ENCODE data around the gene ZNF664. TPM values are rescaled to one million over a fixed set of nuclear protein-coding genes. Genes with fewer than 3 reads are reported as not detected.

Gene ZNF664
- 54.7 TPM for polyA plus RNA-seq (2013, experiment 1 of 2)
- 55.2 TPM for polyA plus RNA-seq (2013, experiment 2 of 2)

DNA sequence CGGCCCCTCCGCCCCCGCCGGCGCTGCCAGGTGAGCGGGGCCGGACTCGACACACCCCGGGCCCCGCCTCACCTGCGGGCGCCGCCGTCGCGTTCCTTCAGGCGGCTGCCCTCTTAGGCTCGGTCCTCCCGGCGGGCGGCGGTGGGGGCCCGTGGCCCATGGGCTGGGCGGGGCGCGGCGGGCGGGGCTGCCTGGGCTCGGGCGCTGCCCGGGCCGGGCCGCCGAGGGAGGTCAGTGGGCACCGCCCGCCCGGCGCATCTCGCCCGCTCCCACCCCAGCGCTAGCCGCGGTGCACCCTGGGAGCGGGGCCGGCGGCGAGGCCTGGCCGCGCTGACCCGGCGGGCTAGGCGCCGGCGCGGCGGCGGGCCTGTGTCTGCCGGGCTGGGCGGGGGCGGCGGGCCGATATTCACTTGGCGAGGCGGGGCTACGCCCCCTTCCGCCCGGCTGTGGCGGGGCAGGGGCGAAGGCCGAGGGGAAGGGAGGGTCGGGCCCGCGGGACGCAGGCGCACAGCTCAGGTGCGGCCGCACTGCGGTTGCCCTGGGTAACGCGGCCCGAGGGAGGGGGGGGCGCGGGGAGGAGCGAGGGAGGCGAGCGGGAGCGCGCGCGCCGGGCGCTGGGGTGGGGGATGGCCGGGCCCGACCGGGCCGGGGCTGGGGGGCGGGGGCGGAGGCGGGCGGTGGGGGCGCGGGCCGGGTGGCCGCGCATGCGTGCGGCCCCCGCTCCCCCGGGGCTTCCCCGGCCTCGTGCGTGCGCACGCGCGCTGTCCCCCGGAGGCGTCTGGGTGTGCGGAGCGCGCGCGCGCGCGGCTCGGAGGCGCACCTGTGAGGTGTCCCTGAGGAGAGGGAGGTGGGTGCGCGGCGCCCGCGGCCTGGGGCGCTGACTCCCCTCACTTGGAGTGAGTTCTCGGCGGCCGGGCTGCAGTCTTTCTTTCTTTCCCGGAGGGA, at the start of gene ZNF664, which contains the start of gene CCDC92:
Gene ZNF664, plus strand, starts transcription at position 759 of the 945 bp plus-strand sequence. CDS start 38,930 bp downstream, outside the sequence.
Gene CCDC92, minus strand, starts transcription at position 375 of the 945 bp plus-strand sequence. CDS start 28,526 bp downstream, outside the sequence.
- Histone ChIP-seq H2BK12ac (ENCODE audit: low read length in 2 of 2) (peak within 1 kb of the TSS in 1 of 2 experiments; percentile 78), H2AFZ (ENCODE audit: low read depth, low read length) (peak within 1 kb of the TSS; percentile 89), H2AK5ac (ENCODE audit: low read length, severe bottlenecking) (no peak within 1 kb of the TSS), H3K4ac (ENCODE audit: low read depth in 1 of 2, low read length in 2 of 2) (peak within 1 kb of the TSS; percentile 91 to 95), H4K91ac (ENCODE audit: low read length) (peak within 1 kb of the TSS; percentile 68), H3K14ac (ENCODE audit: low read length in 2 of 2) (peak within 1 kb of the TSS; percentile 60 to 100), H2BK15ac (ENCODE audit: low read depth, poor library complexity, severe bottlenecking) (peak within 1 kb of the TSS; percentile 96), H3K79me1 (replicated peaks; ENCODE audit: low read length, poor library complexity, severe bottlenecking) (peaks cover 21% of the 10 kb centered on the region), H3K4me3 (ENCODE audit: insufficient read depth in 1 of 2, low read depth in 1 of 2, low read length in 2 of 2) (peak within 1 kb of the TSS; percentile 91 to 92), H3K9ac (ENCODE audit: low read length) (peak within 1 kb of the TSS; percentile 91), H3K36me3 (ENCODE audit: control insufficient read depth in 1 of 2, insufficient read depth in 2 of 2, low read depth in 1 of 2, low read length in 2 of 2) (peaks cover 0 to 28% of the 10 kb centered on the region in 2 experiments), H4K8ac (ENCODE audit: low read length) (peak within 1 kb of the TSS; percentile 59), H3K18ac (ENCODE audit: low read depth in 1 of 2, low read length in 2 of 2) (peak within 1 kb of the TSS; percentile 75 to 84), H2BK5ac (ENCODE audit: low read depth, low read length, poor library complexity, severe bottlenecking) (peak within 1 kb of the TSS; percentile 73), H2BK120ac (ENCODE audit: low read depth, low read length) (peak within 1 kb of the TSS; percentile 87), H3K27me3 (ENCODE audit: control insufficient read depth in 1 of 2, insufficient read depth in 1 of 2, low read length in 2 of 2) (no peaks in the 10 kb centered on the region), H3K27ac (ENCODE audit: low read length, poor library complexity, severe bottlenecking) (peak within 1 kb of the TSS; percentile 9), H3K4me1 (ENCODE audit: control insufficient read depth, insufficient read depth, low read depth, low read length) (peaks cover 2% of the 10 kb centered on the region), H3K4me2 (ENCODE audit: low read length, poor library complexity, severe bottlenecking) (peak within 1 kb of the TSS; percentile 98), H3K23ac (ENCODE audit: low read length in 2 of 2) (peak within 1 kb of the TSS in 1 of 2 experiments; percentile 96), H3K9me3 (ENCODE audit: control insufficient read depth, low read length) (no peaks in the 10 kb centered on the region)
- WGBS, result 1% methylated on average over 70 of the region's 138 CpGs
- peak; percentile 92 for DNase-seq

DNA sequence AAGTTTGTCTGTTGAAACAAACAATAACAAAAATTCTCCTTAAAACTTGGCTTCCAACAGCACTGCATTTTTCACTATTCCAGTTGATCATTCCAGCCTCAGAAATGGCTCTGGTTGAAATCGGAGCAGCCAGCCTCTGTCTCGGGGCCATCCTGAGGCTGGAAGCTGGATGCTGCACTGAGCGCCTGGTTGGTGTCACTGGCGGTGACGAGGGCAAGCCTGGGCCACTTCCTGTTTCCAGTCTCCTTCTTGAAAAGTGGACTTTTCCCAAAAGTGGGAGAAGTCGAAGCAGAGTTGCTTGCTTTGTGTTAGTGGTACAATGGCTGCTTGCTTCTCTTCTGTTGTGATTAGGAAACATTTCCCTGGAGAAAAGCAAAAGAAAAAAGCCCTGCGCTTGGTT, 49.1 kb upstream of the ZNF664 start:
- H3K36me3 ChIP-seq (ENCODE audit: control insufficient read depth in 1 of 2, insufficient read depth in 2 of 2, low read depth in 1 of 2, low read length in 2 of 2), result no peaks in the 10 kb centered on the region
- H3K18ac ChIP-seq (ENCODE audit: low read depth in 1 of 2, low read length in 2 of 2), result no peak overlapping the region
- no peak overlapping the region for H2AK5ac ChIP-seq (ENCODE audit: low read length, severe bottlenecking)
- H3K27me3 ChIP-seq (ENCODE audit: control insufficient read depth in 1 of 2, insufficient read depth in 1 of 2, low read length in 2 of 2), result peaks cover 0 to 23% of the 10 kb centered on the region in 2 experiments
- no peak overlapping the region for H3K9ac ChIP-seq (ENCODE audit: low read length)
- H3K9me3 ChIP-seq (ENCODE audit: control insufficient read depth, low read length), result no peaks in the 10 kb centered on the region
- H2BK5ac ChIP-seq (ENCODE audit: low read depth, low read length, poor library complexity, severe bottlenecking), result no peak overlapping the region
- H3K4ac ChIP-seq (ENCODE audit: low read depth in 1 of 2, low read length in 2 of 2), result no peak overlapping the region
- H4K91ac ChIP-seq (ENCODE audit: low read length), result no peak overlapping the region
- no peak overlapping the region for H3K4me3 ChIP-seq (ENCODE audit: insufficient read depth in 1 of 2, low read depth in 1 of 2, low read length in 2 of 2)
- 48% methylated on average over 7 of the region's 7 CpGs for WGBS
- H2BK120ac ChIP-seq (ENCODE audit: low read depth, low read length), result no peak overlapping the region
- H2BK15ac ChIP-seq (ENCODE audit: low read depth, poor library complexity, severe bottlenecking), result no peak overlapping the region
- H3K4me1 ChIP-seq (ENCODE audit: control insufficient read depth, insufficient read depth, low read depth, low read length), result no peaks in the 10 kb centered on the region
- H4K8ac ChIP-seq (ENCODE audit: low read length), result no peak overlapping the region
- no peak overlapping the region for H2AFZ ChIP-seq (ENCODE audit: low read depth, low read length)
- H3K14ac ChIP-seq (ENCODE audit: low read length in 2 of 2), result no peak overlapping the region
- no peak overlapping the region for H3K4me2 ChIP-seq (ENCODE audit: low read length, poor library complexity, severe bottlenecking)
- no peak overlapping the region for H3K27ac ChIP-seq (ENCODE audit: low read length, poor library complexity, severe bottlenecking)
- H3K23ac ChIP-seq (ENCODE audit: low read length in 2 of 2), result no peak overlapping the region
- H2BK12ac ChIP-seq (ENCODE audit: low read length in 2 of 2), result no peak overlapping the region
- no peak for DNase-seq
- no peaks in the 10 kb centered on the region for H3K79me1 ChIP-seq (replicated peaks; ENCODE audit: low read length, poor library complexity, severe bottlenecking)

DNA sequence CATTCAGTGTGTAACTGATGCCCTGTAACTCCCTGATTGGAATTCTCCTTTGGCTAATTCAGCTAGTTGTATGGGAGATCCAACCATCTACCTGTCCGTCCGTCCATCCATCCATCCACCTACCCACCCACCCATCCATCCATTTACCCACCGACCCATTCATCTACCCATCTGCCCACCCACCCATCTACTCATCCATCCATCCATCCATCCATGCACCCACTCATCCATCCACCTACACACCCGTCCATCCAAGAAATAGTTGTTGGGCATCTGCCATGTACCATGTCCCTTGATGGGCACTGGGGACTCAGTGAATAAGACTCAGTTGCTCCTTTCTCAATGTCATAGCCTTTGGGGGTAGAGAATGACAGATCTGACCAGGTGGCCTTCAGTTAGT, 48.5 kb upstream of the ZNF664 start:
- Histone ChIP-seq H3K18ac (ENCODE audit: low read depth in 1 of 2, low read length in 2 of 2) (no peak overlapping the region), H2AFZ (ENCODE audit: low read depth, low read length) (no peak overlapping the region), H2AK5ac (ENCODE audit: low read length, severe bottlenecking) (no peak overlapping the region), H3K4me2 (ENCODE audit: low read length, poor library complexity, severe bottlenecking) (no peak overlapping the region), H3K9ac (ENCODE audit: low read length) (no peak overlapping the region), H3K27me3 (ENCODE audit: control insufficient read depth in 1 of 2, insufficient read depth in 1 of 2, low read length in 2 of 2) (peaks cover 3 to 23% of the 10 kb centered on the region in 2 experiments), H2BK120ac (ENCODE audit: low read depth, low read length) (no peak overlapping the region), H3K27ac (ENCODE audit: low read length, poor library complexity, severe bottlenecking) (no peak overlapping the region), H2BK12ac (ENCODE audit: low read length in 2 of 2) (no peak overlapping the region), H4K8ac (ENCODE audit: low read length) (no peak overlapping the region), H3K4me3 (ENCODE audit: insufficient read depth in 1 of 2, low read depth in 1 of 2, low read length in 2 of 2) (no peak overlapping the region), H3K4me1 (ENCODE audit: control insufficient read depth, insufficient read depth, low read depth, low read length) (no peaks in the 10 kb centered on the region), H2BK15ac (ENCODE audit: low read depth, poor library complexity, severe bottlenecking) (no peak overlapping the region), H2BK5ac (ENCODE audit: low read depth, low read length, poor library complexity, severe bottlenecking) (no peak overlapping the region), H3K36me3 (ENCODE audit: control insufficient read depth in 1 of 2, insufficient read depth in 2 of 2, low read depth in 1 of 2, low read length in 2 of 2) (no peaks in the 10 kb centered on the region), H3K14ac (ENCODE audit: low read length in 2 of 2) (no peak overlapping the region), H3K4ac (ENCODE audit: low read depth in 1 of 2, low read length in 2 of 2) (no peak overlapping the region), H4K91ac (ENCODE audit: low read length) (no peak overlapping the region), H3K23ac (ENCODE audit: low read length in 2 of 2) (no peak overlapping the region), H3K9me3 (ENCODE audit: control insufficient read depth, low read length) (no peaks in the 10 kb centered on the region), H3K79me1 (replicated peaks; ENCODE audit: low read length, poor library complexity, severe bottlenecking) (no peaks in the 10 kb centered on the region)
- WGBS, result 92% methylated on average over 4 of the region's 4 CpGs
- DNase-seq, result no peak

DNA sequence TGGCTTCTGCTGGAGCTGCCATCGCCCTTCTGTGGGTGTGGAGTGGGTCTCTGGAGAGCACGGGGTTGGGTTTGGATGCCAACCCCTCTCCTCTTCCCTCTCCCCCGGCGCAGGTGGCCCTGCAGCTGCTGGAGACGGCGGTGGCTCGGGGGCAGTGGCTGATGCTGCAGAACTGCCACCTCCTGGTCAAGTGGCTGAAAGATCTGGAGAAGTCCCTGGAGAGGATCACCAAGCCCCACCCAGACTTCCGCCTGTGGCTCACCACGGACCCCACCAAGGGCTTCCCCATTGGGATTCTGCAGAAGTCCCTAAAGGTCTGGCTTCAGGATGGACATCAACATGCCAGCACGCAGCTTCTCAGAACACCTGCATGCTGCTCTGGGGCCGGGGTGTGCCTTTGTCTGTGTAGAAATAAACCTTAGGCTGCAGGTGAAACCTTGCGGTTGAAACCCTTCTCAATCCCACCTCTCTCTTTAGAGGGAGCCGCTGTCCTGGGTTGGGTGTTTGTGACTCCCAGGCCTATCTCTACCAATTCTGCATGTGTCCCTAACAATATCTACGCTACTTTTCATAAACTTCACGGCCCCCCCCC, 44.6 kb upstream of the ZNF664 start:
- H3K18ac ChIP-seq (ENCODE audit: low read depth in 1 of 2, low read length in 2 of 2), result no peak overlapping the region
- no peak overlapping the region for H2BK5ac ChIP-seq (ENCODE audit: low read depth, low read length, poor library complexity, severe bottlenecking)
- no peak overlapping the region for H3K9ac ChIP-seq (ENCODE audit: low read length)
- H3K79me1 ChIP-seq (replicated peaks; ENCODE audit: low read length, poor library complexity, severe bottlenecking), result no peaks in the 10 kb centered on the region
- no peak overlapping the region for H2BK12ac ChIP-seq (ENCODE audit: low read length in 2 of 2)
- H2BK15ac ChIP-seq (ENCODE audit: low read depth, poor library complexity, severe bottlenecking), result no peak overlapping the region
- 83% methylated on average over 13 of the region's 15 CpGs for WGBS
- no peak overlapping the region for H3K27ac ChIP-seq (ENCODE audit: low read length, poor library complexity, severe bottlenecking)
- no peak overlapping the region for H4K91ac ChIP-seq (ENCODE audit: low read length)
- no peaks in the 10 kb centered on the region for H3K9me3 ChIP-seq (ENCODE audit: control insufficient read depth, low read length)
- H3K14ac ChIP-seq (ENCODE audit: low read length in 2 of 2), result no peak overlapping the region
- H3K4ac ChIP-seq (ENCODE audit: low read depth in 1 of 2, low read length in 2 of 2), result no peak overlapping the region
- no peaks in the 10 kb centered on the region for H3K4me1 ChIP-seq (ENCODE audit: control insufficient read depth, insufficient read depth, low read depth, low read length)
- no peak overlapping the region for H2BK120ac ChIP-seq (ENCODE audit: low read depth, low read length)
- H2AFZ ChIP-seq (ENCODE audit: low read depth, low read length), result no peak overlapping the region
- DNase-seq, result no peak
- H3K23ac ChIP-seq (ENCODE audit: low read length in 2 of 2), result no peak overlapping the region
- H4K8ac ChIP-seq (ENCODE audit: low read length), result no peak overlapping the region
- H3K27me3 ChIP-seq (ENCODE audit: control insufficient read depth in 1 of 2, insufficient read depth in 1 of 2, low read length in 2 of 2), result peaks cover 3 to 27% of the 10 kb centered on the region in 2 experiments
- no peak overlapping the region for H3K4me3 ChIP-seq (ENCODE audit: insufficient read depth in 1 of 2, low read depth in 1 of 2, low read length in 2 of 2)
- no peak overlapping the region for H3K4me2 ChIP-seq (ENCODE audit: low read length, poor library complexity, severe bottlenecking)
- H2AK5ac ChIP-seq (ENCODE audit: low read length, severe bottlenecking), result no peak overlapping the region
- no peaks in the 10 kb centered on the region for H3K36me3 ChIP-seq (ENCODE audit: control insufficient read depth in 1 of 2, insufficient read depth in 2 of 2, low read depth in 1 of 2, low read length in 2 of 2)
